ENCODE data around the gene PTPRN2.

Gene PTPRN2

GRCh38 chr7:158303121-158303520 lies 284.5 kb downstream of the PTPRN2 start:
- no CpG with 5 or more reads among the region's 4 CpGs for WGBS (ENCODE audit: extremely low coverage, insufficient coverage, low lambda C conversion rate)
- no peaks in the 10 kb centered on the region for H3K4me1 ChIP-seq (ENCODE audit: control insufficient read depth, low read depth, low read length)
- H3K4me2 ChIP-seq (ENCODE audit: low read length) = no peak overlapping the region
- no peak overlapping the region for H4K5ac ChIP-seq (ENCODE audit: low read length)
- H3K27me3 ChIP-seq (ENCODE audit: insufficient read depth, low read length, poor library complexity) = no peaks in the 10 kb centered on the region
- H3K36me3 ChIP-seq (ENCODE audit: control insufficient read depth, insufficient read depth, low read length) = no peaks in the 10 kb centered on the region
- no peaks in the 10 kb centered on the region for H3K79me2 ChIP-seq (ENCODE audit: control insufficient read depth, insufficient read depth, low read length)
- H2AK5ac ChIP-seq (ENCODE audit: low read length) = no peak overlapping the region
- H3K9ac ChIP-seq (ENCODE audit: low read length) = no peak overlapping the region
- H2BK15ac ChIP-seq (replicated peaks; ENCODE audit: low read depth) = no peak overlapping the region
- H3K4me3 ChIP-seq (ENCODE audit: low read length) = no peak overlapping the region
- H3K56ac ChIP-seq (ENCODE audit: low read length) = no peak overlapping the region
- H3K27ac ChIP-seq (ENCODE audit: low read depth, low read length) = no peak overlapping the region
- no peak overlapping the region for H2BK5ac ChIP-seq (ENCODE audit: low read length)
- no peaks in the 10 kb centered on the region for H3K79me1 ChIP-seq (ENCODE audit: low read length)
- no peak for DNase-seq
- no peak overlapping the region for H4K8ac ChIP-seq (ENCODE audit: low read depth, low read length)
- no peak overlapping the region for H3K18ac ChIP-seq (ENCODE audit: low read length)
- no peak overlapping the region for H3K23ac ChIP-seq (ENCODE audit: low read length)
- H2BK120ac ChIP-seq (ENCODE audit: low read depth, low read length) = no peak overlapping the region
- no peak overlapping the region for H3K4ac ChIP-seq (ENCODE audit: low read depth, low read length)

GRCh38 chr7:158302274-158303070 lies 285.2 kb downstream of the PTPRN2 start:
- Histone ChIP-seq H3K4ac (ENCODE audit: low read depth, low read length) (no peak overlapping the region), H3K36me3 (ENCODE audit: control insufficient read depth, insufficient read depth, low read length) (no peaks in the 10 kb centered on the region), H4K5ac (ENCODE audit: low read length) (no peak overlapping the region), H2BK5ac (ENCODE audit: low read length) (no peak overlapping the region), H2BK120ac (ENCODE audit: low read depth, low read length) (no peak overlapping the region), H3K9ac (ENCODE audit: low read length) (no peak overlapping the region), H3K4me3 (ENCODE audit: low read length) (no peak overlapping the region), H3K56ac (ENCODE audit: low read length) (no peak overlapping the region), H2AK5ac (ENCODE audit: low read length) (no peak overlapping the region), H2BK15ac (replicated peaks; ENCODE audit: low read depth) (no peak overlapping the region), H3K4me1 (ENCODE audit: control insufficient read depth, low read depth, low read length) (no peaks in the 10 kb centered on the region), H4K8ac (ENCODE audit: low read depth, low read length) (no peak overlapping the region), H3K79me2 (ENCODE audit: control insufficient read depth, insufficient read depth, low read length) (no peaks in the 10 kb centered on the region), H3K27ac (ENCODE audit: low read depth, low read length) (no peak overlapping the region), H3K79me1 (ENCODE audit: low read length) (no peaks in the 10 kb centered on the region), H3K18ac (ENCODE audit: low read length) (no peak overlapping the region), H3K23ac (ENCODE audit: low read length) (no peak overlapping the region), H3K4me2 (ENCODE audit: low read length) (no peak overlapping the region), H3K27me3 (ENCODE audit: insufficient read depth, low read length, poor library complexity) (no peaks in the 10 kb centered on the region)
- no CpG with 5 or more reads among the region's 14 CpGs for WGBS (ENCODE audit: extremely low coverage, insufficient coverage, low lambda C conversion rate)
- DNase-seq = no peak

- no peak overlapping the region for H2AK5ac ChIP-seq (ENCODE audit: low read length)
- no peak overlapping the region for H3K4ac ChIP-seq (ENCODE audit: low read depth, low read length)
- no peaks in the 10 kb centered on the region for H3K79me2 ChIP-seq (ENCODE audit: control insufficient read depth, insufficient read depth, low read length)
- no peak overlapping the region for H3K9ac ChIP-seq (ENCODE audit: low read length)
- H3K27me3 ChIP-seq (ENCODE audit: insufficient read depth, low read length, poor library complexity) = no peaks in the 10 kb centered on the region
- no peak overlapping the region for H2BK120ac ChIP-seq (ENCODE audit: low read depth, low read length)
- H3K23ac ChIP-seq (ENCODE audit: low read length) = no peak overlapping the region
- H3K4me3 ChIP-seq (ENCODE audit: low read length) = no peak overlapping the region
- H3K4me2 ChIP-seq (ENCODE audit: low read length) = no peak overlapping the region
- no CpG with 5 or more reads among the region's 10 CpGs for WGBS (ENCODE audit: extremely low coverage, insufficient coverage, low lambda C conversion rate)
- no peak overlapping the region for H4K5ac ChIP-seq (ENCODE audit: low read length)
- no peaks in the 10 kb centered on the region for H3K4me1 ChIP-seq (ENCODE audit: control insufficient read depth, low read depth, low read length)
- no peak overlapping the region for H3K18ac ChIP-seq (ENCODE audit: low read length)
- no peak overlapping the region for H2BK15ac ChIP-seq (replicated peaks; ENCODE audit: low read depth)
- no peaks in the 10 kb centered on the region for H3K79me1 ChIP-seq (ENCODE audit: low read length)
- H3K27ac ChIP-seq (ENCODE audit: low read depth, low read length) = no peak overlapping the region
- no peaks in the 10 kb centered on the region for H3K36me3 ChIP-seq (ENCODE audit: control insufficient read depth, insufficient read depth, low read length)
- H2BK5ac ChIP-seq (ENCODE audit: low read length) = no peak overlapping the region
- no peak overlapping the region for H4K8ac ChIP-seq (ENCODE audit: low read depth, low read length)
- no peak overlapping the region for H3K56ac ChIP-seq (ENCODE audit: low read length)
- DNase-seq = peak; percentile 16
Measured at GRCh38 chr7:158301207-158301606, 286.4 kb downstream of the PTPRN2 start.

GRCh38 chr7:158300427-158300826 lies 287.2 kb downstream of the PTPRN2 start:
- Histone ChIP-seq H4K8ac (ENCODE audit: low read depth, low read length) (no peak overlapping the region), H2AK5ac (ENCODE audit: low read length) (no peak overlapping the region), H3K4me3 (ENCODE audit: low read length) (no peak overlapping the region), H3K36me3 (ENCODE audit: control insufficient read depth, insufficient read depth, low read length) (no peaks in the 10 kb centered on the region), H3K56ac (ENCODE audit: low read length) (no peak overlapping the region), H2BK120ac (ENCODE audit: low read depth, low read length) (no peak overlapping the region), H3K27me3 (ENCODE audit: insufficient read depth, low read length, poor library complexity) (no peaks in the 10 kb centered on the region), H3K18ac (ENCODE audit: low read length) (no peak overlapping the region), H2BK5ac (ENCODE audit: low read length) (no peak overlapping the region), H3K79me1 (ENCODE audit: low read length) (no peaks in the 10 kb centered on the region), H3K9ac (ENCODE audit: low read length) (no peak overlapping the region), H3K4me1 (ENCODE audit: control insufficient read depth, low read depth, low read length) (no peaks in the 10 kb centered on the region), H3K4me2 (ENCODE audit: low read length) (no peak overlapping the region), H3K4ac (ENCODE audit: low read depth, low read length) (no peak overlapping the region), H3K23ac (ENCODE audit: low read length) (no peak overlapping the region), H2BK15ac (replicated peaks; ENCODE audit: low read depth) (no peak overlapping the region), H4K5ac (ENCODE audit: low read length) (no peak overlapping the region), H3K79me2 (ENCODE audit: control insufficient read depth, insufficient read depth, low read length) (no peaks in the 10 kb centered on the region), H3K27ac (ENCODE audit: low read depth, low read length) (no peak overlapping the region)
- DNase-seq = no peak
- no CpG with 5 or more reads among the region's 16 CpGs for WGBS (ENCODE audit: extremely low coverage, insufficient coverage, low lambda C conversion rate)

DNA sequence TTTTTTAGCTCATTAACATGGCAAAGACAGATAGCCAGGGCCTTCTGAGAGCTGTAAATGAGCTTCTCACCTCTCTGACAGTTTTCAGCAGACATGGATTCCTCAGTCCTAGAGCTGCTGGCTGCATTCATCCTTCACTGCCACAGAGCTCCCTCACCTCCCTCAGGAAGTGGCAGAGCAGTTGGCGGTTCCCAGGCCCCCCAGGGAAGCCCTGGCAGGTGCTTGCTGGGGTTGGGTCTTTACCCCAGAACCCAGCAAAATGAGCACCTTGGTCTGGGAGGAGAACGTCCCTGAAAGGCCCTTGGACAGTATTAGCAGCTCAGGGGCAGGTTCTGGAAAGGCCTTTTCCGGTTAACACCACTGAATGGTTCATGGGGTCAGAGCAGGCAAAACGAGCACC lies 288.0 kb downstream of the PTPRN2 start:
- Histone ChIP-seq H2AK5ac (ENCODE audit: low read length) (no peak overlapping the region), H3K9ac (ENCODE audit: low read length) (no peak overlapping the region), H2BK120ac (ENCODE audit: low read depth, low read length) (no peak overlapping the region), H4K5ac (ENCODE audit: low read length) (no peak overlapping the region), H2BK5ac (ENCODE audit: low read length) (no peak overlapping the region), H3K27ac (ENCODE audit: low read depth, low read length) (no peak overlapping the region), H3K36me3 (ENCODE audit: control insufficient read depth, insufficient read depth, low read length) (no peaks in the 10 kb centered on the region), H2BK15ac (replicated peaks; ENCODE audit: low read depth) (no peak overlapping the region), H3K79me2 (ENCODE audit: control insufficient read depth, insufficient read depth, low read length) (no peaks in the 10 kb centered on the region), H3K56ac (ENCODE audit: low read length) (no peak overlapping the region), H3K4me2 (ENCODE audit: low read length) (no peak overlapping the region), H4K8ac (ENCODE audit: low read depth, low read length) (no peak overlapping the region), H3K4me1 (ENCODE audit: control insufficient read depth, low read depth, low read length) (no peaks in the 10 kb centered on the region), H3K23ac (ENCODE audit: low read length) (no peak overlapping the region), H3K27me3 (ENCODE audit: insufficient read depth, low read length, poor library complexity) (no peaks in the 10 kb centered on the region), H3K4me3 (ENCODE audit: low read length) (no peak overlapping the region), H3K18ac (ENCODE audit: low read length) (no peak overlapping the region), H3K79me1 (ENCODE audit: low read length) (no peaks in the 10 kb centered on the region), H3K4ac (ENCODE audit: low read depth, low read length) (no peak overlapping the region)
- DNase-seq = no peak
- no CpG with 5 or more reads among the region's 4 CpGs for WGBS (ENCODE audit: extremely low coverage, insufficient coverage, low lambda C conversion rate)

GRCh38 chr7:158296798-158297104 lies 290.9 kb downstream of the PTPRN2 start:
- Histone ChIP-seq H3K4me1 (ENCODE audit: control insufficient read depth, low read depth, low read length) (no peaks in the 10 kb centered on the region), H3K4ac (ENCODE audit: low read depth, low read length) (no peak overlapping the region), H3K23ac (ENCODE audit: low read length) (no peak overlapping the region), H3K27me3 (ENCODE audit: insufficient read depth, low read length, poor library complexity) (no peaks in the 10 kb centered on the region), H3K4me3 (ENCODE audit: low read length) (no peak overlapping the region), H2BK15ac (replicated peaks; ENCODE audit: low read depth) (no peak overlapping the region), H3K56ac (ENCODE audit: low read length) (no peak overlapping the region), H3K27ac (ENCODE audit: low read depth, low read length) (no peak overlapping the region), H4K5ac (ENCODE audit: low read length) (no peak overlapping the region), H3K9ac (ENCODE audit: low read length) (no peak overlapping the region), H3K79me1 (ENCODE audit: low read length) (no peaks in the 10 kb centered on the region), H3K36me3 (ENCODE audit: control insufficient read depth, insufficient read depth, low read length) (no peaks in the 10 kb centered on the region), H3K79me2 (ENCODE audit: control insufficient read depth, insufficient read depth, low read length) (no peaks in the 10 kb centered on the region), H2AK5ac (ENCODE audit: low read length) (no peak overlapping the region), H3K4me2 (ENCODE audit: low read length) (no peak overlapping the region), H4K8ac (ENCODE audit: low read depth, low read length) (no peak overlapping the region), H3K18ac (ENCODE audit: low read length) (no peak overlapping the region), H2BK120ac (ENCODE audit: low read depth, low read length) (no peak overlapping the region), H2BK5ac (ENCODE audit: low read length) (no peak overlapping the region)
- no CpG with 5 or more reads among the region's 7 CpGs for WGBS (ENCODE audit: extremely low coverage, insufficient coverage, low lambda C conversion rate)
- DNase-seq = no peak
